ENCODE data around the gene ST7. TPM values are rescaled to one million over a fixed set of nuclear protein-coding genes. Genes with fewer than 3 reads are reported as not detected.
A peak's percentile ranks its signal among the peaks of the same experiment; 100 is the strongest.

The ST7 gene
- polyA plus RNA-seq, 1 donor from 2014 or later, result 76.8 TPM

DNA sequence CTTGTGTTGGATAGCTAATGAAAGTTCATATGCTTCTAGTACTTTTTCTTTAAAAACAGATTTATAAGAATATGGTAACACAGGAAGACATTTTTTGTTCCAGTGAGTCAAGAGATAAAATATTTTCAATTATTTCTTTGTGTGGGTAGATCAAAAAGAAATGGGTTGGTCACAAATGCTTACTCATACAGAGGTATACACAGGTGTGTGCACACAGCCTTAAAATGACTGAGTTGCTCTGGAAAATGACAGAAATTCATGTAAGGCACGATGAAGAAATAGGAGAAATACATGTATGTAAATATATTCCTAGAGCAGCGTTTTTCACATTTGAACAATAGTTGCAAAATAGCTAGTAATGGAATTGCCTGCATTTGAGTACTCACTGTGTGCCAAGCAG, 66.0 kb downstream of the ST7 start:
- Histone ChIP-seq H3K4me2 (ENCODE audit: low read length) (peak overlapping the region; percentile 74), H3K4me3 (ENCODE audit: low read length) (peak overlapping the region; percentile 77)

DNA sequence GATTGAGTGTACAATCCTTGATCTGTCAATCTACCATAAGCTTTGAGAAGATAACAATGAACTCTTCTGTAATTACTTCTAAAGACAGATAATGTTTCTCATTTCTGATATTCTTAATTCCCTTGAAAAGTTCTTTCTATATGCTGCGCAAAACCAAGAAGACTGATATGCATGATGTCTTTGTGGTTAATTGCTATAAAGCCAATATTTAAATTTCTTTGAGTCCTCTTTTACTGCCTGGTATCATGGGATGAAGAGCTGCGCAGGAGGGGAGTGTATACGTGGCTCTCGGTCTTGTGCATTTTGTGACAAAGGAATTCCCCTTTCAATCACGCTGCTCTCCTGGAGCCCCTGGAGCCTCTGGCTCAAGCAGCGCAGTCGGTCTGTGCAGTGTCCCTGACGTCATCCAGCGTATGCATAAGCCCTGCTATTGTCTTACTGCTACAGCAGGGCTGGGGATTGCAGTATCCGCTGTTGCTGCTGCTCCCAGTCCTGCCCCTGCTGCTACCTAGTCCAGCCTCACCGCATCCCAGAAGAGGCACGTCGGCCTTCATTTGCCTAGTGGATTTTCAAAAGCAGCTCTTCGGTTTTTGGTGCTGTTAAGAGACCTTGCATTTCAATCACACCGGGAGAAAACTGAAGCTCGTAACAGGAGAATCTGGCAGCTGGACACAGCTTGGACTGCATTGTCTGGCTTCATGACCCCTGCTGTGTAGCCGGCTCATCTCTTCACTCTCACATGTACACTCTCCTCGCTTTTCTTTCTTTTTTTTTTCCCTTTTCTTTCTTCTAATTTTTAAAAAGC, 66.7 kb downstream of the ST7 start:
- Histone ChIP-seq H3K9ac (ENCODE audit: low read length) (peak overlapping the region; percentile 96), H3K27ac (ENCODE audit: low read length) (peak overlapping the region; percentile 99), H3K36me3 (ENCODE audit: insufficient read depth, low read length) (no peaks in the 10 kb centered on the region), H4K20me1 (ENCODE audit: insufficient read depth) (peaks cover 5% of the 10 kb centered on the region), H3K4me3 (ENCODE audit: low read length) (peak overlapping the region; percentile 77), H3K4me2 (ENCODE audit: low read length) (peak overlapping the region; percentile 94), H2AFZ (ENCODE audit: low read depth, low read length) (peak overlapping the region; percentile 81), H3K79me2 (replicated peaks; ENCODE audit: insufficient read depth, low read length) (peaks cover 52% of the 10 kb centered on the region), H3F3A (ENCODE audit: insufficient read depth, low read length, poor library complexity, severe bottlenecking) (peaks cover 6% of the 10 kb centered on the region), H3K9me2 (ENCODE audit: insufficient read depth, low read length) (no peaks in the 10 kb centered on the region), H3K9me3 (ENCODE audit: low read length) (no peaks in the 10 kb centered on the region), H3K27me3 (ENCODE audit: insufficient read depth, low read depth, low read length) (no peaks in the 10 kb centered on the region)
- TF ChIP-seq POLR2AphosphoS5 (IDR thresholded peaks at IDR 0.05), result peak; percentile 99
- peak; percentile 40 for TF ChIP-seq RAD21 (conservative IDR thresholded peaks at IDR 0.05)
- peak; percentile 28 for TF ChIP-seq SMC3 (conservative IDR thresholded peaks at IDR 0.05; ENCODE audit: poor library complexity)
- TF ChIP-seq EP300 (conservative IDR thresholded peaks at IDR 0.05; ENCODE audit: poor library complexity, severe bottlenecking), result peak; percentile 75
- TF ChIP-seq, protein P1, sequence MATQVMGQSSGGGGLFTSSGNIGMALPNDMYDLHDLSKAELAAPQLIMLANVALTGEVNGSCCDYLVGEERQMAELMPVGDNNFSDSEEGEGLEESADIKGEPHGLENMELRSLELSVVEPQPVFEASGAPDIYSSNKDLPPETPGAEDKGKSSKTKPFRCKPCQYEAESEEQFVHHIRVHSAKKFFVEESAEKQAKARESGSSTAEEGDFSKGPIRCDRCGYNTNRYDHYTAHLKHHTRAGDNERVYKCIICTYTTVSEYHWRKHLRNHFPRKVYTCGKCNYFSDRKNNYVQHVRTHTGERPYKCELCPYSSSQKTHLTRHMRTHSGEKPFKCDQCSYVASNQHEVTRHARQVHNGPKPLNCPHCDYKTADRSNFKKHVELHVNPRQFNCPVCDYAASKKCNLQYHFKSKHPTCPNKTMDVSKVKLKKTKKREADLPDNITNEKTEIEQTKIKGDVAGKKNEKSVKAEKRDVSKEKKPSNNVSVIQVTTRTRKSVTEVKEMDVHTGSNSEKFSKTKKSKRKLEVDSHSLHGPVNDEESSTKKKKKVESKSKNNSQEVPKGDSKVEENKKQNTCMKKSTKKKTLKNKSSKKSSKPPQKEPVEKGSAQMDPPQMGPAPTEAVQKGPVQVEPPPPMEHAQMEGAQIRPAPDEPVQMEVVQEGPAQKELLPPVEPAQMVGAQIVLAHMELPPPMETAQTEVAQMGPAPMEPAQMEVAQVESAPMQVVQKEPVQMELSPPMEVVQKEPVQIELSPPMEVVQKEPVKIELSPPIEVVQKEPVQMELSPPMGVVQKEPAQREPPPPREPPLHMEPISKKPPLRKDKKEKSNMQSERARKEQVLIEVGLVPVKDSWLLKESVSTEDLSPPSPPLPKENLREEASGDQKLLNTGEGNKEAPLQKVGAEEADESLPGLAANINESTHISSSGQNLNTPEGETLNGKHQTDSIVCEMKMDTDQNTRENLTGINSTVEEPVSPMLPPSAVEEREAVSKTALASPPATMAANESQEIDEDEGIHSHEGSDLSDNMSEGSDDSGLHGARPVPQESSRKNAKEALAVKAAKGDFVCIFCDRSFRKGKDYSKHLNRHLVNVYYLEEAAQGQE (IDR thresholded peaks at IDR 0.05; ENCODE audit: borderline replicate concordance), result peak; percentile 90
- TF ChIP-seq, protein P2, sequence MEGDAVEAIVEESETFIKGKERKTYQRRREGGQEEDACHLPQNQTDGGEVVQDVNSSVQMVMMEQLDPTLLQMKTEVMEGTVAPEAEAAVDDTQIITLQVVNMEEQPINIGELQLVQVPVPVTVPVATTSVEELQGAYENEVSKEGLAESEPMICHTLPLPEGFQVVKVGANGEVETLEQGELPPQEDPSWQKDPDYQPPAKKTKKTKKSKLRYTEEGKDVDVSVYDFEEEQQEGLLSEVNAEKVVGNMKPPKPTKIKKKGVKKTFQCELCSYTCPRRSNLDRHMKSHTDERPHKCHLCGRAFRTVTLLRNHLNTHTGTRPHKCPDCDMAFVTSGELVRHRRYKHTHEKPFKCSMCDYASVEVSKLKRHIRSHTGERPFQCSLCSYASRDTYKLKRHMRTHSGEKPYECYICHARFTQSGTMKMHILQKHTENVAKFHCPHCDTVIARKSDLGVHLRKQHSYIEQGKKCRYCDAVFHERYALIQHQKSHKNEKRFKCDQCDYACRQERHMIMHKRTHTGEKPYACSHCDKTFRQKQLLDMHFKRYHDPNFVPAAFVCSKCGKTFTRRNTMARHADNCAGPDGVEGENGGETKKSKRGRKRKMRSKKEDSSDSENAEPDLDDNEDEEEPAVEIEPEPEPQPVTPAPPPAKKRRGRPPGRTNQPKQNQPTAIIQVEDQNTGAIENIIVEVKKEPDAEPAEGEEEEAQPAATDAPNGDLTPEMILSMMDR (IDR thresholded peaks at IDR 0.05; ENCODE audit: poor library complexity, severe bottlenecking), result no peak
- no peak for TF ChIP-seq EZH2 (IDR thresholded peaks at IDR 0.05; ENCODE audit: borderline replicate concordance, insufficient read depth, low read length, poor library complexity, severe bottlenecking)
- peak; percentile 85 for TF ChIP-seq TAF1 (IDR thresholded peaks at IDR 0.05; ENCODE audit: low read depth)
- TF ChIP-seq MXI1 (conservative IDR thresholded peaks at IDR 0.05; ENCODE audit: poor library complexity, severe bottlenecking), result peak; percentile 51

More for the DNA sequence above, 66.0 kb downstream of the ST7 start:
- Histone ChIP-seq H3K27ac (ENCODE audit: low read length) (peak overlapping the region; percentile 99), H3K79me2 (replicated peaks; ENCODE audit: insufficient read depth, low read length) (peaks cover 45% of the 10 kb centered on the region), H4K20me1 (ENCODE audit: insufficient read depth) (no peaks in the 10 kb centered on the region), H3K9me2 (ENCODE audit: insufficient read depth, low read length) (no peaks in the 10 kb centered on the region), H3K9me3 (ENCODE audit: low read length) (no peaks in the 10 kb centered on the region), H3K36me3 (ENCODE audit: insufficient read depth, low read length) (no peaks in the 10 kb centered on the region), H3K27me3 (ENCODE audit: insufficient read depth, low read depth, low read length) (no peaks in the 10 kb centered on the region), H3K9ac (ENCODE audit: low read length) (peak overlapping the region; percentile 96), H2AFZ (ENCODE audit: low read depth, low read length) (peak overlapping the region; percentile 81), H3F3A (ENCODE audit: insufficient read depth, low read length, poor library complexity, severe bottlenecking) (peaks cover 6% of the 10 kb centered on the region)
- TF ChIP-seq SMC3 (conservative IDR thresholded peaks at IDR 0.05; ENCODE audit: poor library complexity), result no peak
- TF ChIP-seq POLR2AphosphoS5 (IDR thresholded peaks at IDR 0.05), result no peak
- TF ChIP-seq EZH2 (IDR thresholded peaks at IDR 0.05; ENCODE audit: borderline replicate concordance, insufficient read depth, low read length, poor library complexity, severe bottlenecking), result no peak
- TF ChIP-seq, protein P1 (IDR thresholded peaks at IDR 0.05; ENCODE audit: borderline replicate concordance), result no peak
- no peak for TF ChIP-seq EP300 (conservative IDR thresholded peaks at IDR 0.05; ENCODE audit: poor library complexity, severe bottlenecking)
- no peak for TF ChIP-seq MXI1 (conservative IDR thresholded peaks at IDR 0.05; ENCODE audit: poor library complexity, severe bottlenecking)
- TF ChIP-seq, protein P2 (IDR thresholded peaks at IDR 0.05; ENCODE audit: poor library complexity, severe bottlenecking), result no peak
- TF ChIP-seq TAF1 (IDR thresholded peaks at IDR 0.05; ENCODE audit: low read depth), result no peak
- no peak for TF ChIP-seq RAD21 (conservative IDR thresholded peaks at IDR 0.05)
